GM23248 (cell line): ENCODE measurements around the gene ZNF850.

Experiments
- EZH2 ChIP-seq: fragments of 200-600 bp; sonication (generic); IDR thresholded peaks from 2 replicates; pipeline ENCODE4 v1.6.1; 2018; ENCODE audit warnings: antibody characterized with exemption, mild to moderate bottlenecking; ENCODE audit not compliant: insufficient read depth, poor library complexity, severe bottlenecking
- EZH2phosphoT487 ChIP-seq: fragments of 200-600 bp; sonication (generic); IDR thresholded peaks from 2 replicates; pipeline ENCODE4 v1.6.1; 2018; ENCODE audit warnings: antibody characterized with exemption, moderate library complexity, mild to moderate bottlenecking, low read depth; ENCODE audit not compliant: insufficient read depth

DNA sequence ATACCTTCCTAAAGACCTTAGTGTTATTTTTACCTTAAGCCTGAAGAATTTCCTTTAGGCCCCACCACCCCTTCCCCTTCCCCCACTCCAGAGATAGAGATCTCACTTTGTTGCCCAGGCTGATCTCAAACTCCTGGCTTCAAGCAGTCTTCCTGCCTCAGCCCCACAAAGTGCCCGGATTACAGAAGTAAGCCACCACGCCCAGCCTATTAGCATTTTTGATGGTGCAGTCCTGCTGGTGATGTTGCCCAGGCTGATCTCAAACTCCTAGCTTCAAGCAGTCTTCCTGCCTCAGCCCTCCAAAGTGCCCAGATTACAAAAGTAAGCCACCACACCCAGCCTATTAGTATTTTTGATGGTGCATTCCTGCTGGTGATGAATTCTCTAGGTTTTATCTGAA lies 63.2 kb downstream of the ZNF850 start:
- TF ChIP-seq EZH2phosphoT487: no peak
- TF ChIP-seq EZH2: no peak
